AG04449 (cell line): ENCODE data around the gene DNAAF1.

Experiments used
- CTCF ChIA-PET: fragments of 350-600 bp; formaldehyde crosslinking; extraction: SDS; loops from one replicate; lab custom pipeline; 2021; ENCODE audit warnings: antibody characterized with exemption; lab: Yijun Ruan, JAX
- POLR2A ChIA-PET: fragments of 400-600, 350-600 bp; formaldehyde crosslinking; extraction: SDS; loops from one replicate; lab custom pipeline; 2020; ENCODE audit warnings: antibody characterized with exemption, inconsistent platforms; lab: Yijun Ruan, JAX
- DNase-seq: peaks from one replicate; pipeline ENCODE4 v3.0.0-alpha.2; 2010; ENCODE audit warnings: low read depth, low spot score
- H3K4me3 ChIP-seq: 2 replicates; pipeline ENCODE4 v1.5.1; 2011; ENCODE audit warnings: low read depth, mild to moderate bottlenecking, control low read depth, low read length
- CTCF ChIP-seq: IDR thresholded peaks from one replicate; pipeline ENCODE4 v1.5.1; 2011; ENCODE audit warnings: mild to moderate bottlenecking, moderate library complexity, low read length, control low read depth, inconsistent platforms; ENCODE audit not compliant: insufficient read depth; ENCODE audit errors: missing control alignments

Gene DNAAF1

GRCh38 chr16:84225571-84225970 is 80.5 kb downstream of the DNAAF1 start:
- no peak overlapping the region for H3K4me3 ChIP-seq
- POLR2A ChIA-PET = no interaction called here
- CTCF ChIA-PET = no interaction called here
- no peak for DNase-seq
- no peak for TF ChIP-seq CTCF

GRCh38 chr16:84226026-84226425 is 80.9 kb downstream of the DNAAF1 start:
- no peak overlapping the region for H3K4me3 ChIP-seq
- no peak for TF ChIP-seq CTCF
- CTCF ChIA-PET = interaction anchor here (1.1 kb wide), 1 partner anchor 39 kb away, joined by 3 read pairs; the partner anchor contains the start of gene TAF1C
- no peak for DNase-seq
- POLR2A ChIA-PET = no interaction called here
